ENCODE results near the gene CNKSR3.

Gene CNKSR3

DNA sequence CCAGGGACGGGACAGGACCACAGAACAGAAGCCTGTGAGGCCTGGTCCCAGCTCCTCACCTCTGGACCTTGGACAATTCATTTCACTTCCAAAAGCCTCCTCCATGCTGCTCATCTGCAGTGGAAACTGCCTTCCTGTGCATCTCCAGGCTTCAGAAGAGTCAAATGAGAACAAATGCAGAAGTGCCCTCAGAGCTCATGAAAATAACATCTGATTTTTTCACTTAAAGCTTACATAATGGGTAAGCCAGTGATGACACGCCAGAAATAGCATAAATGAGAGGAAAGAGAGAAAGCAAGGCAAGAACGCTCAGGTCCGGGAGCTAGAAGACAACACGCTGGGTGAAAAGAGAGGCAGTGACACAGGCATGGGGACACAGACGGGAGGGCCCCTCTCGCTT lies 7.9 kb downstream of the CNKSR3 start:
- DNase-seq (ENCODE audit: low read depth in 2 of 2), result no peak

- DNase-seq (ENCODE audit: low read depth in 2 of 2), result no peak
Measured at GRCh38 chr6:154501578-154501868, 9.0 kb downstream of the CNKSR3 start.

- no peak for DNase-seq (ENCODE audit: low read depth in 2 of 2)
Measured at GRCh38 chr6:154500769-154501577, 9.5 kb downstream of the CNKSR3 start.

DNA sequence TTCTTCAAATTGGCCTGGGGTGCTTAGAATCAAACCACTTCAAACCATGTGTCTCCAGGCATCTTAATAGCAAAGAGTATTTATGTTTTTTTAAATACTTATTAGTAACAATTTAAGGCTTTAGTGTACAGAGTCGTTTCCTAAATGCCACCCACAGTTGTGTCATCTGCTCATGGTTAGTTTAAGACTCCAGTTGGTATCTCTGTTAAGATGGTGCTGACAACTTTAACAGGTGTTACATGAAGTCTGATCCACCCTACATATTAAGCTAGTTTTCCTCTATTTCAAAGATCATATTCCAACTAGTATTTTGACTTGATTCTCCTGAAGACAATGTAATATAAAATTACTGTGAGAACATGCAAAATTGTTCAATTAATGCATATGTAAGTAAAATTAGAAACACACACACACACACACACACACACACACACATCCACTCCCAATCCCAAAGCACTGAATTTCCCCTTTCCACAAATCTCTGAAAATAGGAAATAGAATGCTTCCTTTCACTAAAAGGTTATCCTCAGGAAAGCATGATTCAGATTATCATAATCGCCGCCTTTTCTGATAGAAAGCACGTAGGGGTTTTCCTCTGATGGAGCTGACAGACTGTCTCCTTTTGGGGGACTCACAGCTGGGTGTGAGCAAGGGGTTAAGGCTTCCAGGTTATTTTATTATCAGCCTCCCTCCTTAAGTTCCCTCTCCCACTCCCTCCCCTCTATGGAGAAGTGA lies 10.5 kb downstream of the CNKSR3 start:
- no peak for DNase-seq (ENCODE audit: low read depth in 2 of 2)

- no peak for DNase-seq (ENCODE audit: low read depth in 2 of 2)
Measured at GRCh38 chr6:154498340-154498934, 12.0 kb downstream of the CNKSR3 start.

- no peak for DNase-seq (ENCODE audit: low read depth in 2 of 2)
Measured at GRCh38 chr6:154496793-154497517, 13.5 kb downstream of the CNKSR3 start.

GRCh38 chr6:154496186-154496585 lies 14.3 kb downstream of the CNKSR3 start:
- no peak for DNase-seq (ENCODE audit: low read depth in 2 of 2)

GRCh38 chr6:154494592-154495311 lies 15.7 kb downstream of the CNKSR3 start:
- DNase-seq (ENCODE audit: low read depth in 2 of 2), result no peak

GRCh38 chr6:154491567-154492470 lies 18.7 kb downstream of the CNKSR3 start:
- no peak for DNase-seq (ENCODE audit: low read depth in 2 of 2)

DNA sequence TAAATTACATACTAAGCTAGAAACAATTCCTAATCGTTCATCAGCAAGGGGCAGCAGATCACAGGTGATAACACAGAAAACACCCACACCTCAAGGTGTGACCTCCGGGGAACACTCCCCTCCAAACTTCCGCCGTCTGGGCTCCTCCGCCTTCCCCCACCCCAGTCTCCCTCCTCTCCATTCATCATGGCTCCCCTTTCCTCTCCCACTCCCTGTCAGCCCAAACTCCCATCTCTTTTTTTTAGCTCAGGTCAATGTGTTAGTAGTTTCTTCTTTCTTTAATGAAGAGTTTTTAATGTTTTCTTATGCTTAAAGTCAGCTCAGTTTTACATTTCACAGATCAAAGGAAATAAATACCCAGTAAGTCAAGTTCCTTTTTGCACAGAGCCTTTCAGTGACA lies 20.7 kb downstream of the CNKSR3 start:
- no peak for DNase-seq (ENCODE audit: low read depth in 2 of 2)

DNA sequence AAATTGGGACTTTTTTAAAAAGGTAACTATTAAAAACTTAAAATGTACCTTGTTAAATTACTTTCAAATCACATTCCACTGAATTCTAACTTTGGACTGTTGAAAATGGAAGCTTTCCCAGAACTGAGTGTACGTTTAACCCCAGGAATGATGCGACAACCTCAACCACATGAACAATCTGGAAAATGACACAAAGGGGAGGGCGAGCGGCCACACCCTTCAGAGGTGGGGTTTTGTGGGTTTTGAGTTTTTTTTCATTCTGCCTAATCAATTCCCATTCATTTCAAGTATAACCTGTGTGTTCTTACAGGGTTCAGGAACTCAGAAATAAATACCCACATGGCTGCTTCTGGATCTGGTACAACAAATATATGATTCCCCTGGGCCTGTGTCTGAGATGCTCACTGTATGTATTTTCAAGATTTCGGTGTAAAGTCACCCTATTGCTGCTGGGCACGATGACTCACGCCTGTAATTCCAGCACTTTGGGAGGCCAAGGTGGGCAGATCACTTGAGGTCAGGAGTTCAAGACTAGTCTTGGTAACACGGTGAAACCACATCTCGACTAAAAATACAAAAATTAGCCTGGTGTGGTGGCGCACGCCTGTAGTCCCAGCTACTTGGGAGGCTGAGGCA lies 21.6 kb downstream of the CNKSR3 start:
- no peak for DNase-seq (ENCODE audit: low read depth in 2 of 2)

- DNase-seq (ENCODE audit: low read depth in 2 of 2), result no peak
Measured at GRCh38 chr6:154488248-154488593, 22.3 kb downstream of the CNKSR3 start.

DNA sequence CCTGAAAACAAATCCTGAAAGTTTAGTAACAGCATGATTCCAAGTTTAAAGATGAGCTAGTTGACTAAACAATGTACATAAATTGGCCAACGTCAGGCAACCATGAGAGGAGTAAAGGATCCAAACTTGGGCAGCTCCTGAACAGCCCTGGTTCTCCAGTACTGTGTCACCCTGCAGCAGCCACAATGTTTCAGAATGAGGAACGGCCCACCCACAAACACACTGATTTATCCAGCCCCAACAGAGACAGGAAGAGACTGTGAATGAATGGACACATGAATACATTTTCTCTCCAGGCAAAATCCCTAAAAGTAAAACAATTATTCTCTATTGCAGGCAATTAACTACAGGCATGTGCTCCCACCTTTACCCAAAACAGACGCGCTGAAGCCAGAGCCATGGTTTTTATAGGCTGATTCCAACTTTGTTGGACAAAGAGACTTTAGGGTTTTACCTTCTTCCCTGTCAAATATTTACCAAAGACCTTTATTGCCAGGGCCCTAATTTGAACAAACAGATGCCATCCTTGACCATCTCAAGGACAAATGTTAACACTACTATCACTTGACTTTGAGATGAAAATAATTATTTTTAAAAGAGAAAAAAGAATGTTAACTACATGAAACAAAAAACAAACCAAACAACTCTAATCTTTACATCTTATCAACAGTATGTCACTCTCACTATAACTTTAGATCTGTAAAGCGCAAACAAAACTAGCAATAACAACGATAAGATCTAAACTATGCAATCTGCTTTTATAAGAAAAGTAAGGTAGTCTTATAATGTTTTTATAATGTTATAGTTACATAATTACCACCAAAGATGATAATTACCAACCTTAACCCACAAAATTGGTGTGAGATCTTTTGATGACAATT lies 22.9 kb downstream of the CNKSR3 start:
- no peak for DNase-seq (ENCODE audit: low read depth in 2 of 2)

DNA sequence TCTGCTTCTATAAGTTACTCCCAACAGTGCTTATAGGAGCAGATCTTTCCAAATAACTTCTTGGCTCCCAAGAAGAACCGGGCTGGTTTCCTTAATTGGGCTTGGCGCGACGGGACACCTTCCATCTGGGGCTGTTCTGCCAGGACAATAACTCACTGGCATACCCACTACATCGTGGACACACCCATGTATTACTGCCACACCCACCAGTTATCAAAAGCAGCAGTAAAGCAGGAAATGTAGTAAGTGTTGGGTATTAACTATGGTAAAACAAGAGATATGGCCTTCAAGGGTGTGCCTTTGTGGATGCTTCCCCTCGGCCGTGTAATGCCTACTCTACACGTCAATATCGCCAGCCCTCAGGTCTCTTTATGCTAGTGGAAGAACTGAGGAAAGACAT lies 24.7 kb downstream of the CNKSR3 start:
- DNase-seq (ENCODE audit: low read depth in 2 of 2), result no peak

DNA sequence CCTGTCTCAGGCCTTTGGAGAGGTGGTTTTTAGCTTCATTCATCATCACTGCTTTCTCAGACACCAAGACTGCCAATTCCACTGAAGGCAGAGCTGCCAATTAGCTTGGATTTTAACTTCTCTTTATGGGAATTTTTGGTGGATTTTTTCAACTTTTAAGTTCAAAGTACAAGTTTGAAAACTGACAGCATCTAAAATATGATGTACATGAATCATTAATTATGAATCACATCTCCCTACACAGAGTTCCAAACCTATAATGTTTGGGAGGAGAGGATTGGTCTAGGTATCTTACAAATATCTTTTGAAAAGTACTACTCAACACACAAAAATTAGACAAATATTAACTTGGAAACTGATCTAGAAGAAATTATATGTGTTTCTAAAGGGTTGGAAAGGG lies 25.5 kb downstream of the CNKSR3 start:
- DNase-seq (ENCODE audit: low read depth in 2 of 2), result no peak

GRCh38 chr6:154482858-154483257 lies 27.6 kb downstream of the CNKSR3 start:
- no peak for DNase-seq (ENCODE audit: low read depth in 2 of 2)

GRCh38 chr6:154481521-154482013 lies 28.9 kb downstream of the CNKSR3 start:
- DNase-seq (ENCODE audit: low read depth in 2 of 2), result no peak

GRCh38 chr6:154479771-154480639 lies 30.5 kb downstream of the CNKSR3 start:
- no peak for DNase-seq (ENCODE audit: low read depth in 2 of 2)
